Gastroesophageal sphincter (tissue), 3 donors: Measurements from ENCODE around the gene ZNF185.

Experiments used
- POLR2A ChIP-seq, 2 donors: fragments of 450-650 bp; IDR thresholded peaks; one replicate each; pipeline ENCODE4 v1.6.1; 2017; ENCODE audit warnings: antibody characterized with exemption in 2 of 2, mild to moderate bottlenecking in 2 of 2, moderate library complexity in 1 of 2
- TF ChIP-seq, protein P1 (sequence below), 4 experiments: fragments of 200-600 bp in 2 of 4; fragments of 450-650 bp in 2 of 4; sonication (generic) in 1 of 4; IDR thresholded peaks; one replicate each; pipeline ENCODE4 v1.5.1; 2017 to 2019; ENCODE audit warnings: antibody characterized with exemption in 4 of 4, mild to moderate bottlenecking in 2 of 4, moderate library complexity in 2 of 4

DNA sequence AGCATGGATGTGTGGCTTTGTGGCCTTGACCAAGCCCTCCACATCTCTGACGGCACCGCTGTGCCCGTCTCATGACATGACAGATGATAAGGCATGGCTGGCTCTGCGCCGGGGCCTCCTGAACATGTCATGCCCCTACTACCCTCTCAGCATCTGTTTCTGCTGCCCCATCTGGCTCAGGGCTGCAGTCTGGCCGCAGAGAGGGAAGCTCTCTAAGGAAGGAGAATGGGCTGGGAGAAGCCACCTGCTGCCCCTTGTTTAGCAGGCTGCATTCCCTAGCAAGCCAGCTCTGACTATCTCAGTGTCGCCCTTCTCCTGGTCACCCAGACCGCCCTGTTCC is 7.2 kb downstream of the ZNF185 start:
- TF ChIP-seq, protein P1, sequence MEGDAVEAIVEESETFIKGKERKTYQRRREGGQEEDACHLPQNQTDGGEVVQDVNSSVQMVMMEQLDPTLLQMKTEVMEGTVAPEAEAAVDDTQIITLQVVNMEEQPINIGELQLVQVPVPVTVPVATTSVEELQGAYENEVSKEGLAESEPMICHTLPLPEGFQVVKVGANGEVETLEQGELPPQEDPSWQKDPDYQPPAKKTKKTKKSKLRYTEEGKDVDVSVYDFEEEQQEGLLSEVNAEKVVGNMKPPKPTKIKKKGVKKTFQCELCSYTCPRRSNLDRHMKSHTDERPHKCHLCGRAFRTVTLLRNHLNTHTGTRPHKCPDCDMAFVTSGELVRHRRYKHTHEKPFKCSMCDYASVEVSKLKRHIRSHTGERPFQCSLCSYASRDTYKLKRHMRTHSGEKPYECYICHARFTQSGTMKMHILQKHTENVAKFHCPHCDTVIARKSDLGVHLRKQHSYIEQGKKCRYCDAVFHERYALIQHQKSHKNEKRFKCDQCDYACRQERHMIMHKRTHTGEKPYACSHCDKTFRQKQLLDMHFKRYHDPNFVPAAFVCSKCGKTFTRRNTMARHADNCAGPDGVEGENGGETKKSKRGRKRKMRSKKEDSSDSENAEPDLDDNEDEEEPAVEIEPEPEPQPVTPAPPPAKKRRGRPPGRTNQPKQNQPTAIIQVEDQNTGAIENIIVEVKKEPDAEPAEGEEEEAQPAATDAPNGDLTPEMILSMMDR (IDR thresholded peaks at IDR 0.05), result no peak
- no peak for TF ChIP-seq POLR2A (IDR thresholded peaks at IDR 0.05)
